GM19463 (cell line): ENCODE data around the gene PRKCB.

Experiments used
- ATAC-seq: cut with Tn5 transposase; IDR thresholded peaks from one replicate; pipeline ENCODE4 v1.9.1; 2021; ENCODE audit warnings: mild to moderate bottlenecking, moderate library complexity; ENCODE audit not compliant: unreplicated experiment

PRKCB gene

GRCh38 chr16:23962001-23962400 is 126.2 kb downstream of the PRKCB start:
- ATAC-seq = no peak

GRCh38 chr16:23964136-23964535 is 128.4 kb downstream of the PRKCB start:
- ATAC-seq = no peak

- ATAC-seq = no peak
These were observed 129.5 kb downstream of the PRKCB start for GRCh38 chr16:23965137-23965733.

- no peak for ATAC-seq
These were observed 131.0 kb downstream of the PRKCB start for GRCh38 chr16:23966597-23967394.

GRCh38 chr16:23967775-23968174 is 132.0 kb downstream of the PRKCB start:
- no peak for ATAC-seq

GRCh38 chr16:23968176-23968575 is 132.4 kb downstream of the PRKCB start:
- ATAC-seq = no peak

GRCh38 chr16:23969468-23970297 is 133.9 kb downstream of the PRKCB start:
- ATAC-seq = no peak

GRCh38 chr16:23974223-23974622 is 138.4 kb downstream of the PRKCB start:
- ATAC-seq = no peak

GRCh38 chr16:23975293-23975692 is 139.5 kb downstream of the PRKCB start:
- ATAC-seq = no peak

- no peak for ATAC-seq
These were observed 140.3 kb downstream of the PRKCB start for GRCh38 chr16:23976091-23976490.

GRCh38 chr16:23976524-23976923 is 140.7 kb downstream of the PRKCB start:
- no peak for ATAC-seq

- ATAC-seq = no peak
These were observed 143.7 kb downstream of the PRKCB start for GRCh38 chr16:23979441-23979840.

GRCh38 chr16:23979982-23980381 is 144.2 kb downstream of the PRKCB start:
- no peak for ATAC-seq

- no peak for ATAC-seq
These were observed 145.9 kb downstream of the PRKCB start for GRCh38 chr16:23981429-23982399.

GRCh38 chr16:23986455-23986854 is 150.7 kb downstream of the PRKCB start:
- no peak for ATAC-seq

- ATAC-seq = peak; percentile 76
These were observed 151.7 kb downstream of the PRKCB start for GRCh38 chr16:23987443-23987842.

GRCh38 chr16:23990507-23990906 is 154.7 kb downstream of the PRKCB start:
- ATAC-seq = no peak

GRCh38 chr16:23991066-23991465 is 155.3 kb downstream of the PRKCB start:
- no peak for ATAC-seq

GRCh38 chr16:23994615-23995014 is 158.8 kb downstream of the PRKCB start:
- no peak for ATAC-seq

GRCh38 chr16:23996258-23996955 is 160.6 kb downstream of the PRKCB start:
- ATAC-seq = no peak
